HCT116 (cell line): ENCODE data around the gene TLE3. TPM values are rescaled to one million over a fixed set of nuclear protein-coding genes. Genes with fewer than 3 reads are reported as not detected.

ENCODE experiments used
- ATAC-seq: fragments of 200-7000 bp; cut with Tn5 transposase; 2 replicates; pipeline ENCODE4 v1.9.1; 2020; ENCODE audit warnings: mild to moderate bottlenecking, moderate library complexity
- BruUV-seq: library from RNA; stranded (reverse); fragments of 400-500 nt; replicated peaks from 2 replicates; lab custom pipeline; 2021; lab: Mats Ljungman, UMichigan
- CTCF ChIA-PET: fragments of 300-600 bp; sonication (Branson Sonifier 250); formaldehyde crosslinking; loops from one replicate; lab custom pipeline; 2021; ENCODE audit warnings: antibody characterized with exemption; lab: Charles Lee
- POLR2A ChIA-PET: fragments of 300-600, 350-600 bp; sonication (Branson Sonifier 250); formaldehyde crosslinking; loops from one replicate; lab custom pipeline; 2021; ENCODE audit warnings: antibody characterized with exemption; lab: Charles Lee
- RAD21 ChIA-PET, 2 experiments: fragments of 300-600 bp; sonication (Branson Sonifier 250); formaldehyde crosslinking; loops; one replicate each; lab custom pipeline; 2023; ENCODE audit warnings: low total read pairs in 2 of 2; ENCODE audit not compliant: uncharacterized antibody in 2 of 2, unreplicated experiment in 2 of 2, low non-redundant PET in 1 of 2; lab: Charles Lee
- DNase-seq: peaks from one replicate; pipeline ENCODE4 v3.0.0-alpha.2; 2010; ENCODE audit warnings: low read depth, low spot score
- H2AFZ ChIP-seq: fragments of 200-600 bp; shearing (Covaris generic), sonication (generic); 2 replicates; pipeline ENCODE4 v1.6.1; 2017; ENCODE audit warnings: low read depth, mixed run types, mixed read lengths, antibody characterized with exemption, low read length; ENCODE audit not compliant: poor library complexity, severe bottlenecking
- H3K27ac ChIP-seq: 2 replicates; pipeline ENCODE4 v1.5.1; 2012; ENCODE audit warnings: low read depth, low read length
- H3K27me3 ChIP-seq: fragments of 200-600 bp; sonication (generic); 2 replicates; pipeline ENCODE4 v1.6.1; 2016; ENCODE audit warnings: mixed run types, low read length, mixed read lengths; ENCODE audit not compliant: insufficient read depth
- H3K36me3 ChIP-seq, 2 experiments: fragments of 200-500 bp in 1 of 2; fragments of 200-600 bp in 1 of 2; sonication (Bioruptor generic) in 1 of 2; sonication (generic) in 1 of 2; 2 replicates each; pipeline versions ENCODE4 v1.5.1 to v1.6.1; 2014 to 2016; ENCODE audit warnings: low read length in 2 of 2, inconsistent platforms in 1 of 2, mixed read lengths in 1 of 2, mixed run types in 1 of 2; ENCODE audit not compliant: insufficient read depth in 2 of 2, control insufficient read depth in 1 of 2
- H3K4me1 ChIP-seq, 2 experiments: fragments of 200-600 bp in 1 of 2; sonication (generic) in 1 of 2; 2 replicates each; pipeline versions ENCODE4 v1.5.1 to v1.6.1; 2012 to 2017; ENCODE audit warnings: low read length in 2 of 2, inconsistent platforms in 1 of 2, mild to moderate bottlenecking in 1 of 2, mixed read lengths in 1 of 2, mixed run types in 1 of 2, moderate library complexity in 1 of 2; ENCODE audit not compliant: insufficient read depth in 2 of 2, control insufficient read depth in 1 of 2
- H3K4me2 ChIP-seq: fragments of 200-600 bp; sonication (generic); 2 replicates; pipeline ENCODE4 v1.6.1; 2017; ENCODE audit warnings: mixed run types, low read length, mixed read lengths
- H3K4me3 ChIP-seq, 2 experiments: fragments of 200-600 bp in 1 of 2; sonication (generic) in 1 of 2; replicated peaks in 1 of 2; 2 replicates each; pipeline ENCODE4 v1.5.1; 2011 to 2016; ENCODE audit warnings: low read length in 2 of 2, control low read depth in 1 of 2, low read depth in 1 of 2, mild to moderate bottlenecking in 1 of 2, mixed read lengths in 1 of 2, mixed run types in 1 of 2
- H3K79me2 ChIP-seq: fragments of 200-600 bp; sonication (generic); 2 replicates; pipeline ENCODE4 v1.6.1; 2017; ENCODE audit warnings: mild to moderate bottlenecking, mixed run types, low read length, moderate library complexity, mixed read lengths; ENCODE audit not compliant: insufficient read depth
- H3K9ac ChIP-seq: fragments of 200-600 bp; sonication (generic); 2 replicates; pipeline ENCODE4 v1.6.1; 2016; ENCODE audit warnings: low read length, mixed read lengths
- H3K9me2 ChIP-seq: fragments of 200-600 bp; sonication (generic), shearing (Covaris generic); 2 replicates; pipeline ENCODE4 v1.6.1; 2017; ENCODE audit warnings: mixed run types, mild to moderate bottlenecking, moderate library complexity; ENCODE audit not compliant: insufficient read depth
- H3K9me3 ChIP-seq, 2 experiments: fragments of 200-500 bp in 1 of 2; fragments of 200-600 bp in 1 of 2; sonication (Bioruptor generic) in 1 of 2; sonication (generic) in 1 of 2; 2 replicates each; pipeline ENCODE4 v1.6.1; 2014 to 2017; ENCODE audit warnings: low read length in 2 of 2, mixed read lengths in 2 of 2, inconsistent platforms in 1 of 2, low read depth in 1 of 2, mild to moderate bottlenecking in 1 of 2, mixed run types in 1 of 2, moderate library complexity in 1 of 2; ENCODE audit not compliant: control insufficient read depth in 1 of 2, insufficient read depth in 1 of 2
- H4K20me1 ChIP-seq: fragments of 200-600 bp; sonication (generic), shearing (Covaris generic); 2 replicates; pipeline ENCODE4 v1.6.1; 2017; ENCODE audit warnings: mixed run types, mild to moderate bottlenecking, moderate library complexity; ENCODE audit not compliant: insufficient read depth
- CEBPB ChIP-seq: IDR thresholded peaks from 2 replicates; pipeline ENCODE4 v1.6.1; 2012; ENCODE audit warnings: low read depth
- EGR1 ChIP-seq: IDR thresholded peaks from 2 replicates; pipeline ENCODE4 v1.6.1; 2012; ENCODE audit warnings: low read depth
- ELF1 ChIP-seq: IDR thresholded peaks from 2 replicates; pipeline ENCODE4 v1.6.1; 2012; ENCODE audit warnings: low read depth, borderline replicate concordance
- EZH2phosphoT487 ChIP-seq: fragments of 200-600 bp; IDR thresholded peaks from 2 replicates; pipeline ENCODE4 v1.6.1; 2018; ENCODE audit warnings: antibody characterized with exemption, borderline replicate concordance
- JUND ChIP-seq: IDR thresholded peaks from 2 replicates; pipeline ENCODE4 v1.6.1; 2012
- POLR2A ChIP-seq: IDR thresholded peaks from 2 replicates; pipeline ENCODE4 v1.7.0; 2011; ENCODE audit warnings: borderline replicate concordance; ENCODE audit not compliant: insufficient read depth, insufficient read length; ENCODE audit errors: extremely low read depth
- POLR2AphosphoS5 ChIP-seq: IDR thresholded peaks from 2 replicates; pipeline ENCODE4 v1.6.1; 2011; ENCODE audit warnings: mild to moderate bottlenecking, low read depth, low read length, moderate library complexity
- RAD21 ChIP-seq: IDR thresholded peaks from 2 replicates; pipeline ENCODE4 v1.6.1; 2012; ENCODE audit warnings: low read depth, mild to moderate bottlenecking
- SP1 ChIP-seq: IDR thresholded peaks from 2 replicates; pipeline ENCODE4 v1.6.1; 2012; ENCODE audit warnings: low read depth
- SRF ChIP-seq: IDR thresholded peaks from 2 replicates; pipeline ENCODE4 v1.6.1; 2012; ENCODE audit warnings: low read depth
- TCF7L2 ChIP-seq: IDR thresholded peaks from 2 replicates; pipeline ENCODE4 v1.7.0; 2011; ENCODE audit warnings: borderline replicate concordance, inconsistent platforms; ENCODE audit not compliant: insufficient read depth, insufficient read length; ENCODE audit errors: extremely low read depth
- ZFX ChIP-seq: fragments of 450-650 bp; IDR thresholded peaks from 2 replicates; pipeline ENCODE4 v1.6.1; 2017
- ZNF274 ChIP-seq: fragments of 200-500 bp; sonication (Bioruptor generic); IDR thresholded peaks from 2 replicates; pipeline ENCODE4 v1.6.1; 2014; ENCODE audit warnings: mild to moderate bottlenecking, low read depth, low read length, inconsistent platforms
- intact Hi-C: fragments of 100-400 bp; cut with micrococcal nuclease; formaldehyde crosslinking; loops from 2 replicates; pipeline ENCODE4 v1.10.0; 2022
- total RNA-seq: library from RNA; stranded (reverse); gene quantifications from one replicate; pipeline ENCODE4 v1.2.1, GENCODE V29; 2021; ENCODE audit not compliant: unreplicated experiment
- TF ChIP-seq, protein P1 (sequence below): IDR thresholded peaks from 2 replicates; pipeline ENCODE4 v1.6.1; 2012
- TF ChIP-seq, protein P2 (sequence below): IDR thresholded peaks from 2 replicates; pipeline ENCODE4 v1.6.1; 2012; ENCODE audit warnings: low read depth
- TF ChIP-seq, protein P3 (sequence below): IDR thresholded peaks from 2 replicates; pipeline ENCODE4 v1.6.1; 2012
- TF ChIP-seq, protein P4 (sequence below), 3 experiments: fragments of 200-600 bp in 1 of 3; sonication (generic) in 1 of 3; IDR thresholded peaks in 2 of 3; conservative IDR thresholded peaks in 1 of 3; 2 replicates each; pipeline ENCODE4 v1.5.1; 2012 to 2017; ENCODE audit warnings: low read depth in 2 of 3, low read length in 2 of 3, antibody characterized with exemption in 1 of 3, borderline replicate concordance in 1 of 3, control low read depth in 1 of 3, mild to moderate bottlenecking in 1 of 3, mixed read lengths in 1 of 3, mixed run types in 1 of 3, moderate library complexity in 1 of 3; ENCODE audit not compliant: insufficient read depth in 1 of 3
- TF ChIP-seq, protein P5 (sequence below): IDR thresholded peaks from 2 replicates; pipeline ENCODE4 v1.6.1; 2011; ENCODE audit warnings: mild to moderate bottlenecking, low read length, moderate library complexity; ENCODE audit not compliant: insufficient replicate concordance; ENCODE audit errors: extremely low read depth

The TLE3 gene
- total RNA-seq, 1 experiment from 2014 or later = 53.9 TPM

DNA sequence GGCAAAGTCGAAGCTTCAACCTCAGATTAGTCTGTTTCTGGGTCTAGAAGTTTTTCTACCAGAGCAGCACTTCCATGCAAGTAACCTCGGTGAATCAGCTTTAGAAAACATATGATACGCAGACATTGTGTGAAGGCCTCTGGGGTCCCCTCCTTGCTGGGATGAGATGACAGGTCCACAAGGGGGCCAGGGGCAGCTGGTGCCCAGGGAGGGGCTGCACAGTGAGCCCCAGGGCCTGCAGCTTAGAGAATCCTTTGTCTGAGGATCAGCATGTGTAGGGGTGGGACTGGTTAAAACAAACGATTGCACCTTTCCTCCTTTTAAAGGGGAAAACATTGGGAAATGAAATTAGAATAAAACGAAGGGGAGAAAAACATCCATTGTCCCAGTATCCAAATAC, 47.5 kb upstream of the TLE3 start:
- ChIA-PET CTCF (no interaction called here), POLR2A (no interaction called here), RAD21 (no interaction called here)
- Histone ChIP-seq H3K79me2 (no peaks in the 10 kb centered on the region), H3K9me2 (no peaks in the 10 kb centered on the region), H3K36me3 (no peaks in the 10 kb centered on the region), H4K20me1 (no peaks in the 10 kb centered on the region), H3K9me3 (no peaks in the 10 kb centered on the region), H3K27ac (no peak overlapping the region), H3K4me2 (no peak overlapping the region), H3K4me3 (no peak overlapping the region), H3K4me1 (peaks cover 0 to 4% of the 10 kb centered on the region in 2 experiments; a peak in 1 of 4 replicates), H3K9ac (no peak overlapping the region), H2AFZ (no peak overlapping the region), H3K27me3 (no peaks in the 10 kb centered on the region; the same call in 1 of the 2 replicates)
- TF ChIP-seq, protein P1, sequence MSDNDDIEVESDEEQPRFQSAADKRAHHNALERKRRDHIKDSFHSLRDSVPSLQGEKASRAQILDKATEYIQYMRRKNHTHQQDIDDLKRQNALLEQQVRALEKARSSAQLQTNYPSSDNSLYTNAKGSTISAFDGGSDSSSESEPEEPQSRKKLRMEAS = no peak
- TF ChIP-seq ELF1 = no peak
- TF ChIP-seq, protein P2, sequence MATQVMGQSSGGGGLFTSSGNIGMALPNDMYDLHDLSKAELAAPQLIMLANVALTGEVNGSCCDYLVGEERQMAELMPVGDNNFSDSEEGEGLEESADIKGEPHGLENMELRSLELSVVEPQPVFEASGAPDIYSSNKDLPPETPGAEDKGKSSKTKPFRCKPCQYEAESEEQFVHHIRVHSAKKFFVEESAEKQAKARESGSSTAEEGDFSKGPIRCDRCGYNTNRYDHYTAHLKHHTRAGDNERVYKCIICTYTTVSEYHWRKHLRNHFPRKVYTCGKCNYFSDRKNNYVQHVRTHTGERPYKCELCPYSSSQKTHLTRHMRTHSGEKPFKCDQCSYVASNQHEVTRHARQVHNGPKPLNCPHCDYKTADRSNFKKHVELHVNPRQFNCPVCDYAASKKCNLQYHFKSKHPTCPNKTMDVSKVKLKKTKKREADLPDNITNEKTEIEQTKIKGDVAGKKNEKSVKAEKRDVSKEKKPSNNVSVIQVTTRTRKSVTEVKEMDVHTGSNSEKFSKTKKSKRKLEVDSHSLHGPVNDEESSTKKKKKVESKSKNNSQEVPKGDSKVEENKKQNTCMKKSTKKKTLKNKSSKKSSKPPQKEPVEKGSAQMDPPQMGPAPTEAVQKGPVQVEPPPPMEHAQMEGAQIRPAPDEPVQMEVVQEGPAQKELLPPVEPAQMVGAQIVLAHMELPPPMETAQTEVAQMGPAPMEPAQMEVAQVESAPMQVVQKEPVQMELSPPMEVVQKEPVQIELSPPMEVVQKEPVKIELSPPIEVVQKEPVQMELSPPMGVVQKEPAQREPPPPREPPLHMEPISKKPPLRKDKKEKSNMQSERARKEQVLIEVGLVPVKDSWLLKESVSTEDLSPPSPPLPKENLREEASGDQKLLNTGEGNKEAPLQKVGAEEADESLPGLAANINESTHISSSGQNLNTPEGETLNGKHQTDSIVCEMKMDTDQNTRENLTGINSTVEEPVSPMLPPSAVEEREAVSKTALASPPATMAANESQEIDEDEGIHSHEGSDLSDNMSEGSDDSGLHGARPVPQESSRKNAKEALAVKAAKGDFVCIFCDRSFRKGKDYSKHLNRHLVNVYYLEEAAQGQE = no peak
- TF ChIP-seq, protein P3, sequence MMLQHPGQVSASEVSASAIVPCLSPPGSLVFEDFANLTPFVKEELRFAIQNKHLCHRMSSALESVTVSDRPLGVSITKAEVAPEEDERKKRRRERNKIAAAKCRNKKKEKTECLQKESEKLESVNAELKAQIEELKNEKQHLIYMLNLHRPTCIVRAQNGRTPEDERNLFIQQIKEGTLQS = no peak
- TF ChIP-seq EGR1 = no peak
- no peak for TF ChIP-seq ZFX
- no peak for TF ChIP-seq JUND
- TF ChIP-seq, protein P4, sequence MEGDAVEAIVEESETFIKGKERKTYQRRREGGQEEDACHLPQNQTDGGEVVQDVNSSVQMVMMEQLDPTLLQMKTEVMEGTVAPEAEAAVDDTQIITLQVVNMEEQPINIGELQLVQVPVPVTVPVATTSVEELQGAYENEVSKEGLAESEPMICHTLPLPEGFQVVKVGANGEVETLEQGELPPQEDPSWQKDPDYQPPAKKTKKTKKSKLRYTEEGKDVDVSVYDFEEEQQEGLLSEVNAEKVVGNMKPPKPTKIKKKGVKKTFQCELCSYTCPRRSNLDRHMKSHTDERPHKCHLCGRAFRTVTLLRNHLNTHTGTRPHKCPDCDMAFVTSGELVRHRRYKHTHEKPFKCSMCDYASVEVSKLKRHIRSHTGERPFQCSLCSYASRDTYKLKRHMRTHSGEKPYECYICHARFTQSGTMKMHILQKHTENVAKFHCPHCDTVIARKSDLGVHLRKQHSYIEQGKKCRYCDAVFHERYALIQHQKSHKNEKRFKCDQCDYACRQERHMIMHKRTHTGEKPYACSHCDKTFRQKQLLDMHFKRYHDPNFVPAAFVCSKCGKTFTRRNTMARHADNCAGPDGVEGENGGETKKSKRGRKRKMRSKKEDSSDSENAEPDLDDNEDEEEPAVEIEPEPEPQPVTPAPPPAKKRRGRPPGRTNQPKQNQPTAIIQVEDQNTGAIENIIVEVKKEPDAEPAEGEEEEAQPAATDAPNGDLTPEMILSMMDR (IDR thresholded peaks at IDR 0.05 in 2 of 3, conservative IDR thresholded peaks at IDR 0.05 in 1 of 3; ENCODE audit: borderline replicate concordance in 1 of 3, insufficient read depth in 1 of 3, low read depth in 2 of 3, low read length in 2 of 3) = no peak
- no peak for TF ChIP-seq TCF7L2
- no peak for TF ChIP-seq EZH2phosphoT487
- TF ChIP-seq, protein P5, sequence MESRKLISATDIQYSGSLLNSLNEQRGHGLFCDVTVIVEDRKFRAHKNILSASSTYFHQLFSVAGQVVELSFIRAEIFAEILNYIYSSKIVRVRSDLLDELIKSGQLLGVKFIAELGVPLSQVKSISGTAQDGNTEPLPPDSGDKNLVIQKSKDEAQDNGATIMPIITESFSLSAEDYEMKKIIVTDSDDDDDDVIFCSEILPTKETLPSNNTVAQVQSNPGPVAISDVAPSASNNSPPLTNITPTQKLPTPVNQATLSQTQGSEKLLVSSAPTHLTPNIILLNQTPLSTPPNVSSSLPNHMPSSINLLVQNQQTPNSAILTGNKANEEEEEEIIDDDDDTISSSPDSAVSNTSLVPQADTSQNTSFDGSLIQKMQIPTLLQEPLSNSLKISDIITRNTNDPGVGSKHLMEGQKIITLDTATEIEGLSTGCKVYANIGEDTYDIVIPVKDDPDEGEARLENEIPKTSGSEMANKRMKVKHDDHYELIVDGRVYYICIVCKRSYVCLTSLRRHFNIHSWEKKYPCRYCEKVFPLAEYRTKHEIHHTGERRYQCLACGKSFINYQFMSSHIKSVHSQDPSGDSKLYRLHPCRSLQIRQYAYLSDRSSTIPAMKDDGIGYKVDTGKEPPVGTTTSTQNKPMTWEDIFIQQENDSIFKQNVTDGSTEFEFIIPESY = no peak
- no peak for TF ChIP-seq POLR2A
- TF ChIP-seq RAD21 = no peak
- TF ChIP-seq CEBPB = no peak
- TF ChIP-seq SP1 = no peak
- TF ChIP-seq POLR2AphosphoS5 = no peak
- TF ChIP-seq SRF = no peak
- TF ChIP-seq ZNF274 = no peak
- ATAC-seq (no peak), DNase-seq (no peak)
- BruUV-seq = no TSS peak
- intact Hi-C loops = no loop called here
